Right lung (tissue), 5 donors: ENCODE results near the gene CLSTN3. TPM values are rescaled to one million over a fixed set of nuclear protein-coding genes. Genes with fewer than 3 reads are reported as not detected.
A peak's percentile ranks its signal among the peaks of the same experiment; 100 is the strongest.
"Not testable (repeated sequence)": the region's sequence is repeated elsewhere in the genome, so short reads cannot be mapped to it uniquely, and the experiment has no call there.

Experiments
- DNase-seq, 2 donors: peaks; one replicate each; pipeline ENCODE4 v3.0.0-alpha.2; 2013
- polyA plus RNA-seq, 5 donors: library from polyadenylated mRNA; unstranded; fragments of 120-200 nt; gene quantifications; one replicate each; pipeline versions ENCODE4 v1.2.1 to v1.2.3, GENCODE V29; 2013; ENCODE audit warnings: inconsistent platforms in 1 of 5, low replicate concordance in 1 of 5; ENCODE audit not compliant: insufficient read length in 5 of 5, insufficient read depth in 1 of 5

CLSTN3 gene
- polyA plus RNA-seq, 5 donors = 46.7 to 68.1 (median 63.9) TPM

DNA sequence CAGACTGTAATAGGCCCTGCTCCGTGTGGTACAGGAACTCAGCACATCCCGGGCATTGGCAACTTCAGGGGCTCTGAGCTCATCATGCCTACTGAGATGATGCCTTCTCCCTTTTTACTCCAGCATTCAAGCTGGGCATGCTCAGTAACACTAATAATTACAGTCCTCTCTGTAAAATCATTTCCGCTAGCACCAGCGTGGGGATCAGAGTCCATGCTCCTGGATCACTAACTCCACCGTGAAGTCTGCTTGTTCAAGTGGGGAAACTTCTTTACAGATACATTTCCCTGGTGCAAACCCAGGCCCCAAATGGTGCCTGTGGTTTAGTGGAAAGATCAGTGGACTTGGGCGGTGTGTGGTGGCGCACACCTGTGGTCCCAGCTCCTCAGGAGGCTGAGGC, 16.7 kb downstream of the CLSTN3 start:
- DNase-seq = no peak

GRCh38 chr12:7150356-7150755, 20.2 kb downstream of the CLSTN3 start:
- DNase-seq = no peak

DNA sequence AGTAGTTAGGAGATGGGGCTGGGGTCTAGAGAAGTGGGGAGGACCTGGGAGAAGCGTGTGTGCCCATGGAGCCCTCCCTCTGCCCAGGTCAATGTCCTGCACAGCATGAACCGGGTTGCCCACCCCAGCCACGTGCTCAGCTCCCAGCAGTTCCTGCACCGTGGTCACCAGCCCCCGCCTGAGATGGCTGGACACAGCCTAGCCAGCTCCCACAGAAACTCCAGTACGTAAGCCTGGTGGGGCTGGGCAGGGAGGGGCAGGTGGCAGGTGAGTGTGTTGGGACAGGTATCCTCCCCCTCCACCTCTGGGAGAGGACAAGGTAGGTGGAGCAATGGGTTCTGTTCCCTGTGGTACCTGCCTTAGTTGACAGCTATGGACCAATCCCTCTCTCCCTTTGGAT, 20.7 kb downstream of the CLSTN3 start:
- no peak for DNase-seq

- no peak for DNase-seq
Measured at GRCh38 chr12:7151532-7151931, 21.4 kb downstream of the CLSTN3 start.

- DNase-seq = no peak
Measured at GRCh38 chr12:7152818-7153217, 22.6 kb downstream of the CLSTN3 start.

DNA sequence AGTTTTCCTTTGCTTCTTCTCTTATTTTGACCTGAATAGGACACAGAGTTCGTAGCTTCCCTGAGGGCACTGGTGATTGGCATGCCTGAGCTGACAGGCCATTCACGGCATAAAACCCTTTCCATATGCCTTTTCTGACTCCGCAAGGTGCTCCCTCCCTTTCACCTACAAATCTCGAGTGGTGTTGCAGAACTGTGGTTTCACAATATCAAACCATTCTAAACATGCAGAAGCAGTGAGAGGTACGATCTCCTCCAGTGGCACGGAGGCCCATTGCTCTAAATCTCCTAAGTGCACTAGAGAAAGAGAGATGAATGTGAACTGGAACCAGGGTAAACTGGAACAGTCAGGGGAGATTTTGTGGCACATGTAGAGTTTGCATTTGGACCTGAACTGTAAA, 23.9 kb downstream of the CLSTN3 start:
- peak in 1 of 2 donors; percentile 21 for DNase-seq

- DNase-seq = no peak
Measured at GRCh38 chr12:7154901-7155470, 24.8 kb downstream of the CLSTN3 start.

GRCh38 chr12:7155471-7156034, 25.4 kb downstream of the CLSTN3 start:
- DNase-seq = peak; percentile 52 to 67

DNA sequence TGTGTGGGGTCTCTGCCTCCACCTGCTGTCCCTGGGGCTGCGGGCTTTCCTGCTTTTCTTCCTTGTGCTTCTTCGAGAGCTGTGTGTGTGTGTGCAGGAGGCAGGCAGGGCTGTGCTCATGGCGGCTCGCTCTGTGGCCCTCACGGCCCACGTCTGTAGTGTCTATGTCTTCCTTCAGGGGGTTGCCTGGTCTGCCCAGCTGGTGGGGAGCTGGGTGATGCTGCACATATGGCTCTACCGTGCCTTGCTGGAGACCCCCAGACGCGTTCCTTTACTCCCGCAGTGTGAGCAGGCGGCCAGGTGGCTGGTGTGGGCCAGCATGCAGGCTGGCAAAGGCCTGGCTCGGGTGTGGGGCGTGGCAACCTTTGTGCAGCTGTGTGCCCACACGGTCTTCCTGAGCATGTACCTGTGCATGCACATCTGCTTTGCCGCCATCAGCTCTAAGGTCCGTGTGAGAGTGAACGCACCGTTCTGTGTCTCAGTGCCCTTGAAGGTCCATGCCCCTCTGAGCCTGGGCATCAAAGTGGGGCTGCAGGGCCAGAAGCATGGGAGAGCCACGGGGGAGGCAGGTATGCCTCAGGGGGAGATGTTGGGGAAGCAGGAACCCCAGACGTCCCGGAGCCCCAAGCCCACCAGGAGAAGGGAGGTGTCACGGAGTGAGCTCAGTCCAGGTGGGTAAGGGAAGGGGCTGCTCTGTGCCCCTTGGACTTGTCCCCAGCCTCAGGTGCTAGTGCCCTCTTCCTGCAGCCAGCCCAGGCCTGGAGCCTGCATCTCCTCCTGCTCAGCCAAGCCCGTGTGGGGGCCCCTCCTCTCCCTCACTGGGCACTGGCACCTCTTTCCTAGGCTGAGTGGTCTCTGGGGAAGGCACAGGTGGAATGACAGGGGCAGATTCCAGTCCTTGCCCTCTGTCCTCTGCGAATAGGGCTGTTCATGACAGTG, 26.4 kb downstream of the CLSTN3 start:
- no peak for DNase-seq

DNA sequence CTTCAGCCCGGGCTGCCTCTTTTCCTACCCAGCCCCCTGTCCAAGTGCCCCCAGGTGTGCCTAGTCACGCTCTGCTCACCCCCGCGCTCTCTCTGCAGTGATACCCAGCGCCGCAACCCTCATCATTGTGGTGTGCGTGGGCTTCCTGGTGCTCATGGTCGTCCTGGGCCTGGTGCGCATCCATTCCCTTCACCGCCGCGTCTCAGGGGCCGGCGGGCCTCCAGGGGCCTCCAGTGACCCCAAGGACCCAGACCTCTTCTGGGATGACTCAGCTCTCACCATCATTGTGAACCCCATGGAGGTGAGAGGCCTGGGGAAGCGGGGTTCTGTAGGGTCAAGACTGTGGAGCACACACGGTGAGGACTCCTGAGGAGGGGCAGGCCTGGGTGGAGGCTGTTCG, 27.2 kb downstream of the CLSTN3 start:
- DNase-seq = no peak

DNA sequence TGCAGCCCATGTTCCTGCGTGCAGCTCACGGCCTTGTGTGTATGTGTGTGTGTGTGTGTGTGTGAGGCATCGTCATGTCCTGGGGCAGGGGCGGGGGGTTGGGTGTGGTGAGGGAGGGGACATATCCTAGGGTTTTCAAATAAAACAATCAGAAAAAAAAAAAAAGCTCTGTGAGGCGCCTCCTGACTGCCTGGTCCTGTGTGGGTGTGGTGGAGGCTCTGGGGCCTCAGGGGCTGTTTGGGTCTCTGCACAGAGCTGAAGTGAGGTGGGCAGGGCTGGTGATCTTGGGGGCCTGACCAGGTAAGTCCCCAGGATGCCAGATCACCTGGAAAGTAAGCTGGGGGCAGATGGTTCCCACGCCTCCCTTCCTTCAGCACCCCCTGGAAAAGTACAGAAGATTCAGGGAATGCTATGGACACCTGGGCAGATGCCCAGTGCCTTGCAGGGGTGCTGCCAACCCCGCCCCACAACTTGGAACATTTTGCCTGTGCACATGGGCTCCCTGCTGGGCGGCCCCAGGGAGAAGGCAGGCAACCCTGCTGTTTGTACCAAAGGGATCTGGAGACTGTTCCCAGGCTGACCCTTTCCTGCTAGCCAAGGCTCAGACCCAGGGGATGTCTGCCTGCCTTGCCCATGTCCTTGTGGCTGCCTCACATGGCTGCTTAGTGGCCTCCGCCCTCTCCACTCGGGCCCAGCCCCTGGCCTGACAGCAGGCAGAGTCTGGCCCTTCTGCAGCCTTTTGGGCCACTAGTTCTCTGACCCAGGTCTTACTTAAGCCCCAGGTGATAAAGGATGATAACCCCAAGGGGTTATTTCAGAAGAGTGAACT, 28.8 kb downstream of the CLSTN3 start:
- no peak for DNase-seq

GRCh38 chr12:7160183-7160582, 30.0 kb downstream of the CLSTN3 start:
- DNase-seq = no peak

- DNase-seq = no peak
Measured at GRCh38 chr12:7161327-7161726, 31.2 kb downstream of the CLSTN3 start.

DNA sequence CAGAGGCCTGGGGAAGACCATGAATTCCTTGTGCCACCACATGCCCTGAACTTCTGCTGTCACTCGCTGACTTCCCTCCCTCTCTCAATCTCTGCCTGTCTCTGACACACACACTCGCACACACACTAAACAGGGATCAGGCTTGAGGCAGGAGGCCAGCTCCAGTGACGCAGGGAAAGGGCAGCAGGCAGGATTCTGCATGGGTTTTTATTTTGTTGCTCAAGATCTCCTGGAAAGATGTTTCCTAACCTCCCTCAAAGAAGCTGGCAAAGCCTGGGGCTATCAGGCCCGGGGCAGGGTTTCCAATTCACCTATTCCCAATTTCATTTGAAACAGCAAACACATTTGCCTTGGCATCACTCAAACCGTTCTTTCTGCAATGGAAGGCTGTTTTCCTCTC, 31.6 kb downstream of the CLSTN3 start:
- no peak for DNase-seq

GRCh38 chr12:7162691-7163114, 32.5 kb downstream of the CLSTN3 start:
- DNase-seq = peak in 1 of 2 donors; percentile 9

GRCh38 chr12:7169951-7170350, 39.8 kb downstream of the CLSTN3 start:
- no peak for DNase-seq

DNA sequence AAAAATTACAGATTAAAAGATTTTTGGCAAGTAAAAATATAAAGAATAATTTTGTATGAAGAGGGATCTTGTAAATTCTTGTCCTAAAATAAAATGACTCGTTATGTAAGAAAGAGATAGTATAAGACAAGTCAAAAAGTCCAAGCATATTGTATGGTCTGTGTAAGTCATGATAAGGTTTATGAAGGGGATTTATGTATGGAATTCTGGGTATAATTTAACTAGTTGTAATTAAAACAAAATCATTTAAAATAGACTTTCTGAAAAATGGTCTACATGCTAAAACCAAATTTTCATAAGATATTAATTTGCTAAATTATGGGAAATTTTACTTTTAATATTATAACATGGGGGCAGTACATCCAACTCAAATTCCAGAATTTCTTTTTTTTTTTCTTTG, 41.7 kb downstream of the CLSTN3 start:
- DNase-seq = no peak

DNA sequence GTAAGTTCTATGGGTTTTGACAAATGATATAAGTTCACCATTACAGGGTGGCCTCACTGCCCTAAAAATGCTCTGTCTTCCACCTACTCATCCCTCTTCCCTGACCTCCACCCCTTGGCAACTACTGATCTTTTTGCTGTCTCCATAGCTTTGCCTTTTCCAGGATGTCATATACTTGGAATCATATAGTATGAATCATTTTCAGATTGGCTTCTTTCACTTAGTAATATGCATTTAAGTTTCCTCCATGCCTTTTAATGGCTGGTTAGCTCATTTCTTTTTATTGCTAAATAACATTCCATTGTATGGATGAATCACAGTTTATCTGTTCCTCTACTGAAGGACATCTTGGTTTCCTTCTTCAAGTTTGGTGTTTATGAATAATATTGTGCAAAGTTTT, 45.3 kb downstream of the CLSTN3 start:
- no peak for DNase-seq

GRCh38 chr12:7176595-7176994, 46.4 kb downstream of the CLSTN3 start:
- no peak for DNase-seq

DNA sequence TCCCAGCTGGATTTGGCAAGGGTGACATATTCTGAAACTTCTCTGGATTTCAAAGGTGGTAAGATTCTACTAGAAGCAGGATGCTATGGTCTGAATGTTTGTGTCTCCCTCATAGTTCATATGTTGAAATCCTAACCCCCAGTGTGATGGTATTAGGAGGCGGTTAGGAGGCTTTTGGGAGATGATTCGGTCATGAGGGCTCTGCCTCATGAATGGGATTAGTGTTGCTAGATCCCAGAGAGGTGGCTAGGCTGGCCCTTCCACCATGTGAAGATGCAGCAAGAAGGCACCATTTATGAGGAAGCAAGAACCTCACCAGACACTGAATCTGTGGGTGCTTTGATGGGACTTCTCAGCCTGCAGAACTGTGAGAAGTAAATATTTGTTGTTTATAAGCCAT, 48.3 kb downstream of the CLSTN3 start:
- no peak for DNase-seq

DNA sequence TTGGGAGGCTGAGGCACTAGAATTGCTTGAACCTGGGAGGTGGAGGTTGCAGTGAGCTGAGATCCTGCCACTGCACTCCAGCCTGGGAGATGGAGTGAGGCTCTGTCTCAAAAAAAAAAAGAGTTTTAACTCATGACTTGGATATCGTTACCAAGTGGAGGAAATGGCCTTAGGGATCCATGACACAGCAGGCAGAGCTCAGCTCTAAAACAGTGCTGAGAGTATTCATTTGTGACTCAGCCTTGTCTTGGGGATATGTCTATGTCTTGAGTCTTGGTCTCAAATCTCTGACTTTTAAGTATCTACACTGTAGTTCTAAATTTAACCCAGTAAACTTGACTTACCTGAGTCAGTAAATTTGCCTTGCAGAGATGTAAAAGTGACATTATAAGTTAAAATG, 50.5 kb downstream of the CLSTN3 start:
- no peak for DNase-seq

- DNase-seq = not testable (repeated sequence)
Measured at GRCh38 chr12:7186058-7186457, 55.9 kb downstream of the CLSTN3 start.
